Keratinocyte (primary cell): ENCODE results near the gene RNU6-9. TPM values are rescaled to one million over a fixed set of nuclear protein-coding genes. Genes with fewer than 3 reads are reported as not detected.

Source experiments
- DNase-seq: peaks from one replicate; pipeline ENCODE4 v3.0.0-alpha.2; 2011; ENCODE audit warnings: low read depth, missing footprints, low spot score
- FAIRE-seq: peaks from 2 replicates; lab custom pipeline; 2011; peaks lifted over from hg19 to GRCh38; lab: Jason Lieb, UNC
- H2AFZ ChIP-seq: 2 replicates; pipeline ENCODE4 v1.6.0; 2012; ENCODE audit warnings: low read length, control low read depth, inconsistent platforms; ENCODE audit not compliant: control insufficient read depth
- H3K27ac ChIP-seq: 2 replicates; pipeline ENCODE4 v1.5.1; 2011; ENCODE audit warnings: low read length; ENCODE audit not compliant: control insufficient read depth, insufficient read depth
- H3K27me3 ChIP-seq: 3 replicates; pipeline ENCODE4 v1.6.0; 2011; ENCODE audit warnings: low read length; ENCODE audit not compliant: control insufficient read depth, insufficient read depth; ENCODE audit errors: extremely low read depth
- H3K36me3 ChIP-seq, 2 experiments: 2 replicates in 1 of 2; 3 replicates in 1 of 2; pipeline ENCODE4 v1.5.1; 2011; ENCODE audit warnings: low read length in 2 of 2, mild to moderate bottlenecking in 1 of 2; ENCODE audit not compliant: control insufficient read depth in 2 of 2, insufficient read depth in 2 of 2; ENCODE audit errors: extremely low read depth in 1 of 2
- H3K4me1 ChIP-seq: 3 replicates; pipeline ENCODE4 v1.5.1; 2011; ENCODE audit warnings: low read length; ENCODE audit not compliant: control insufficient read depth, insufficient read depth; ENCODE audit errors: extremely low read depth
- H3K4me2 ChIP-seq: 3 replicates; pipeline ENCODE4 v1.6.0; 2011; ENCODE audit warnings: low read depth, low read length; ENCODE audit not compliant: control insufficient read depth, insufficient read depth; ENCODE audit errors: extremely low read depth
- H3K4me3 ChIP-seq, 3 experiments: fragments of 200-600 bp in 1 of 3; sonication (generic) in 1 of 3; 2 replicates in 2 of 3; 3 replicates in 1 of 3; pipeline ENCODE4 v1.5.1; 2011 to 2016; ENCODE audit warnings: low read length in 3 of 3, mild to moderate bottlenecking in 3 of 3, control low read depth in 2 of 3, inconsistent platforms in 1 of 3, low read depth in 1 of 3, mixed read lengths in 1 of 3, mixed run types in 1 of 3, moderate library complexity in 1 of 3; ENCODE audit not compliant: control insufficient read depth in 2 of 3, insufficient read depth in 2 of 3; ENCODE audit errors: extremely low read depth in 1 of 3
- H3K79me2 ChIP-seq: 2 replicates; pipeline ENCODE4 v1.6.0; 2012; ENCODE audit warnings: low read length; ENCODE audit not compliant: control insufficient read depth, insufficient read depth
- H3K9ac ChIP-seq: 3 replicates; pipeline ENCODE4 v1.6.0; 2011; ENCODE audit warnings: low read length; ENCODE audit not compliant: control insufficient read depth, insufficient read depth; ENCODE audit errors: extremely low read depth
- H3K9me1 ChIP-seq: 3 replicates; pipeline ENCODE4 v1.6.0; 2011; ENCODE audit warnings: low read length; ENCODE audit not compliant: control insufficient read depth, insufficient read depth; ENCODE audit errors: extremely low read depth
- H3K9me3 ChIP-seq: 2 replicates; pipeline ENCODE4 v1.5.1; 2012; ENCODE audit warnings: low read depth, low read length; ENCODE audit not compliant: control insufficient read depth
- H4K20me1 ChIP-seq: 3 replicates; pipeline ENCODE4 v1.6.0; 2011; ENCODE audit warnings: low read length; ENCODE audit not compliant: control insufficient read depth, insufficient read depth; ENCODE audit errors: extremely low read depth
- CTCF ChIP-seq, 3 experiments: IDR thresholded peaks in 1 of 3; conservative IDR thresholded peaks in 1 of 3; optimal IDR thresholded peaks in 1 of 3; 2 replicates in 2 of 3; 3 replicates in 1 of 3; pipeline versions ENCODE3 to v1.5.1; 2011; ENCODE audit warnings: low read length in 3 of 3, mild to moderate bottlenecking in 3 of 3, moderate library complexity in 2 of 3, control low read depth in 1 of 3, inconsistent platforms in 1 of 3; ENCODE audit not compliant: insufficient read depth in 2 of 3; ENCODE audit errors: extremely low read depth in 1 of 3
- EZH2 ChIP-seq: IDR thresholded peaks from one replicate; pipeline ENCODE4 v1.6.1; 2012; ENCODE audit warnings: inconsistent platforms, mild to moderate bottlenecking, low read length, moderate library complexity
- dilution Hi-C: fragments of 300-500 bp; cut with MboI; formaldehyde crosslinking; loops from one replicate; pipeline ENCODE4 v1.7.0; 2020; ENCODE audit warnings: low sequenced_read_pairs; ENCODE audit not compliant: extremely low pct_ligation_motif_present
- polyA plus RNA-seq, 5 experiments: library from polyadenylated mRNA; depleted of rRNA in 3 of 5; stranded (reverse) in 3 of 5; stranded (forward) in 1 of 5; unstranded in 1 of 5; fragments of >200 nt; gene quantifications; 1 replicate in 1 of 5; 2 replicates in 3 of 5; 3 replicates in 1 of 5; pipeline versions ENCODE4 v1.2.1 to v1.2.3, GENCODE V29; 2011 to 2012; ENCODE audit warnings: missing spikeins in 2 of 5, low read depth in 1 of 5, low replicate concordance in 1 of 5

The RNU6-9 gene
- polyA plus RNA-seq, 1 donor (not counting 4 experiments of a cell fraction or from before 2014, with no cell fraction given): not detected

- peaks cover 15% of the 10 kb centered on the region for H3K79me2 ChIP-seq
- H3K27ac ChIP-seq: no peak overlapping the region
- H3K9me3 ChIP-seq: no peaks in the 10 kb centered on the region
- H3K4me2 ChIP-seq: no peak overlapping the region
- H2AFZ ChIP-seq: no peak overlapping the region
- DNase-seq (no peak), FAIRE-seq (no peak)
- H3K4me3 ChIP-seq: no peak overlapping the region
- no peaks in the 10 kb centered on the region for H3K9me1 ChIP-seq
- H4K20me1 ChIP-seq: no peaks in the 10 kb centered on the region
- dilution Hi-C loops: no loop called here
- H3K9ac ChIP-seq: no peak overlapping the region
- no peaks in the 10 kb centered on the region for H3K4me1 ChIP-seq
- H3K36me3 ChIP-seq: peaks cover 5 to 17% of the 10 kb centered on the region in 2 experiments
- TF ChIP-seq EZH2 (no peak), CTCF (optimal IDR thresholded peaks at IDR 0.05 in 1 of 3, IDR thresholded peaks at IDR 0.05 in 1 of 3, conservative IDR thresholded peaks at IDR 0.05 in 1 of 3; ENCODE audit: extremely low read depth in 1 of 3, insufficient read depth in 2 of 3, low read length in 3 of 3) (no peak)
- H3K27me3 ChIP-seq: no peaks in the 10 kb centered on the region
These were observed 6.7 kb downstream of the RNU6-9 start for GRCh38 chr19:900043-900301.

GRCh38 chr19:900302-901111 lies 7.2 kb downstream of the RNU6-9 start:
- no peaks in the 10 kb centered on the region for H3K9me1 ChIP-seq
- DNase-seq: no peak
- FAIRE-seq: peak; percentile 39

More at GRCh38 chr19:900302-901111, 7.2 kb downstream of the RNU6-9 start:
- Histone ChIP-seq H3K79me2 (peaks cover 17% of the 10 kb centered on the region), H3K36me3 (peaks cover 5 to 17% of the 10 kb centered on the region in 2 experiments), H3K4me3 (no peak overlapping the region), H3K9me3 (no peaks in the 10 kb centered on the region), H2AFZ (no peak overlapping the region), H4K20me1 (no peaks in the 10 kb centered on the region), H3K4me1 (no peaks in the 10 kb centered on the region), H3K4me2 (no peak overlapping the region), H3K27me3 (no peaks in the 10 kb centered on the region), H3K9ac (no peak overlapping the region), H3K27ac (no peak overlapping the region)
- dilution Hi-C loops: no loop called here
- TF ChIP-seq CTCF (optimal IDR thresholded peaks at IDR 0.05 in 1 of 3, IDR thresholded peaks at IDR 0.05 in 1 of 3, conservative IDR thresholded peaks at IDR 0.05 in 1 of 3; ENCODE audit: extremely low read depth in 1 of 3, insufficient read depth in 2 of 3, low read length in 3 of 3): no peak
- TF ChIP-seq EZH2: no peak
